GM12864 (cell line): ENCODE data around the gene SLC13A3.

Source experiments
- DNase-seq: peaks from one replicate; pipeline ENCODE4 v3.0.0-alpha.2; 2011; ENCODE audit warnings: low read depth
- H3K4me3 ChIP-seq: 2 replicates; pipeline ENCODE4 v1.5.1; 2011; ENCODE audit warnings: mild to moderate bottlenecking, low read depth, low read length, control low read depth
- TF ChIP-seq, protein P1 (sequence below): IDR thresholded peaks from 2 replicates; pipeline ENCODE4 v1.5.1; 2011; ENCODE audit warnings: low read depth, mild to moderate bottlenecking, moderate library complexity, low read length, control low read depth, inconsistent platforms; ENCODE audit errors: missing control alignments

Gene SLC13A3

GRCh38 chr20:46637427-46638133, 13.7 kb downstream of the SLC13A3 start:
- TF ChIP-seq, protein P1, sequence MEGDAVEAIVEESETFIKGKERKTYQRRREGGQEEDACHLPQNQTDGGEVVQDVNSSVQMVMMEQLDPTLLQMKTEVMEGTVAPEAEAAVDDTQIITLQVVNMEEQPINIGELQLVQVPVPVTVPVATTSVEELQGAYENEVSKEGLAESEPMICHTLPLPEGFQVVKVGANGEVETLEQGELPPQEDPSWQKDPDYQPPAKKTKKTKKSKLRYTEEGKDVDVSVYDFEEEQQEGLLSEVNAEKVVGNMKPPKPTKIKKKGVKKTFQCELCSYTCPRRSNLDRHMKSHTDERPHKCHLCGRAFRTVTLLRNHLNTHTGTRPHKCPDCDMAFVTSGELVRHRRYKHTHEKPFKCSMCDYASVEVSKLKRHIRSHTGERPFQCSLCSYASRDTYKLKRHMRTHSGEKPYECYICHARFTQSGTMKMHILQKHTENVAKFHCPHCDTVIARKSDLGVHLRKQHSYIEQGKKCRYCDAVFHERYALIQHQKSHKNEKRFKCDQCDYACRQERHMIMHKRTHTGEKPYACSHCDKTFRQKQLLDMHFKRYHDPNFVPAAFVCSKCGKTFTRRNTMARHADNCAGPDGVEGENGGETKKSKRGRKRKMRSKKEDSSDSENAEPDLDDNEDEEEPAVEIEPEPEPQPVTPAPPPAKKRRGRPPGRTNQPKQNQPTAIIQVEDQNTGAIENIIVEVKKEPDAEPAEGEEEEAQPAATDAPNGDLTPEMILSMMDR = no peak
- no peak for DNase-seq
- H3K4me3 ChIP-seq = no peak overlapping the region

GRCh38 chr20:46637020-46637419, 14.2 kb downstream of the SLC13A3 start:
- H3K4me3 ChIP-seq = no peak overlapping the region
- TF ChIP-seq, protein P1 = no peak
- DNase-seq = no peak

- H3K4me3 ChIP-seq = no peak overlapping the region
- no peak for DNase-seq
- TF ChIP-seq, protein P1 = no peak
Observed at GRCh38 chr20:46636514-46636913, 14.7 kb downstream of the SLC13A3 start.

- TF ChIP-seq, protein P1 = no peak
- DNase-seq = no peak
- H3K4me3 ChIP-seq = no peak overlapping the region
Observed at GRCh38 chr20:46635514-46636136, 15.6 kb downstream of the SLC13A3 start.

GRCh38 chr20:46634528-46634927, 16.7 kb downstream of the SLC13A3 start:
- H3K4me3 ChIP-seq = no peak overlapping the region
- DNase-seq = no peak
- TF ChIP-seq, protein P1 = no peak

GRCh38 chr20:46631874-46632446, 19.3 kb downstream of the SLC13A3 start:
- TF ChIP-seq, protein P1 = no peak
- no peak overlapping the region for H3K4me3 ChIP-seq

More at GRCh38 chr20:46631874-46632446, 19.3 kb downstream of the SLC13A3 start:
- DNase-seq = no peak
